Activated CD8-positive, alpha-beta memory T cell treated with anti-CD3 and anti-CD28 coated beads, Interleukin-2, amount 10 ng/mL, durations not matched to agents 7 days and 5 days (primary cell): ENCODE results near the gene ADGRG3. TPM values are rescaled to one million over a fixed set of nuclear protein-coding genes. Genes with fewer than 3 reads are reported as not detected.
"Not testable (repeated sequence)": the region's sequence is repeated elsewhere in the genome, so short reads cannot be mapped to it uniquely, and the experiment has no call there.

ENCODE experiments used
- ATAC-seq: fragments of 150-1000 bp; cut with Tn5 transposase; one replicate; pipeline ENCODE4 v1.10.0; 2021; ENCODE audit warnings: moderate library complexity
- CTCF ChIA-PET: fragments of 350-600 bp; sonication (Branson Sonifier 250); formaldehyde crosslinking; loops from one replicate; lab custom pipeline; 2021; ENCODE audit warnings: antibody characterized with exemption; lab: Charles Lee
- DNase-seq: peaks from one replicate; pipeline ENCODE4 v3.0.0-alpha.2; 2020
- H3K27ac Mint-ChIP-seq: one replicate; pipeline ENCODE4 v1.8.0; 2021; ENCODE audit warnings: mild to moderate bottlenecking, mixed read lengths
- H3K27me3 Mint-ChIP-seq: one replicate; pipeline ENCODE4 v1.8.0; 2021; ENCODE audit warnings: mixed read lengths
- H3K36me3 Mint-ChIP-seq: one replicate; pipeline ENCODE4 v1.8.0; 2021; ENCODE audit warnings: mild to moderate bottlenecking, mixed read lengths
- H3K4me1 Mint-ChIP-seq: one replicate; pipeline ENCODE4 v1.8.0; 2021; ENCODE audit warnings: mixed read lengths
- H3K4me3 Mint-ChIP-seq: one replicate; pipeline ENCODE4 v1.8.0; 2021; ENCODE audit warnings: mild to moderate bottlenecking, moderate library complexity, mixed read lengths
- H3K9me3 Mint-ChIP-seq: one replicate; pipeline ENCODE4 v1.8.0; 2022; ENCODE audit warnings: low read depth, mixed read lengths
- total RNA-seq, 2 experiments: library from RNA; stranded (reverse); gene quantifications; one replicate each; pipeline ENCODE4 v1.2.3, GENCODE V29; 2021

Gene ADGRG3
- total RNA-seq, 2 experiments from 2014 or later, result not detected

- H3K36me3 Mint-ChIP-seq, result no peaks in the 10 kb centered on the region
- CTCF ChIA-PET, result no interaction called here
- no peak for DNase-seq
Measured at GRCh38 chr16:57704905-57705852, 37.1 kb downstream of the ADGRG3 start.

GRCh38 chr16:57706717-57707116 is 38.6 kb downstream of the ADGRG3 start:
- Mint-ChIP-seq H3K4me3 (no peak overlapping the region), H3K4me1 (peaks cover 7% of the 10 kb centered on the region), H3K27ac (no peak overlapping the region), H3K27me3 (peaks cover 25% of the 10 kb centered on the region), H3K36me3 (no peaks in the 10 kb centered on the region), H3K9me3 (no peaks in the 10 kb centered on the region)
- no peak for ATAC-seq
- CTCF ChIA-PET, result no interaction called here
- no peak for DNase-seq

More at GRCh38 chr16:57704905-57705852, 37.1 kb downstream of the ADGRG3 start:
- H3K4me3 Mint-ChIP-seq, result no peak overlapping the region
- peaks cover 12% of the 10 kb centered on the region for H3K27me3 Mint-ChIP-seq
- H3K4me1 Mint-ChIP-seq, result peaks cover 7% of the 10 kb centered on the region
- ATAC-seq, result no peak
- no peak overlapping the region for H3K27ac Mint-ChIP-seq
- H3K9me3 Mint-ChIP-seq, result no peaks in the 10 kb centered on the region

GRCh38 chr16:57707331-57707730 is 39.2 kb downstream of the ADGRG3 start:
- Mint-ChIP-seq H3K27me3 (peaks cover 29% of the 10 kb centered on the region), H3K9me3 (no peaks in the 10 kb centered on the region), H3K27ac (no peak overlapping the region), H3K4me3 (no peak overlapping the region), H3K36me3 (no peaks in the 10 kb centered on the region), H3K4me1 (peaks cover 8% of the 10 kb centered on the region)
- CTCF ChIA-PET, result no interaction called here
- DNase-seq (no peak), ATAC-seq (no peak)

DNA sequence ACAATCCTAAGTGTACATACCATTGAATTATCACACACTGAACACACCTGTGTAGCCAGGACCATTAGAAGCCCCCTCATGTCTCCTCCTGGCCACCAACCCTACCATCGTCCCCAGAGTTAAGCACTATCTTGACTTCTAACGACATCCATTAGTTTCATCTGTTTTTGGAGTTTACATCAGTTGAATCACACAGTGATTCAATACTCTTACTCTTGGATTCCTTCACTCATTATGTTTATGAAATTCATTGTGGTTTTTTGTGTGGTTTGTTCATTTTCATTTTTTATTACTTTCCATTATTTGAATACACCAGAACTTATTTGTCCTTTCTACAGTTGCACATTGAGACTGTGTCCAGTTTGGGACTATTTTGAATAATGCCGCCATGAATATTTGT is 40.1 kb downstream of the ADGRG3 start:
- CTCF ChIA-PET, result interaction anchor here (0.9 kb wide), 1 partner anchor 74 kb away, joined by 3 read pairs; no protein-coding TSS in a partner anchor
- H3K4me1 Mint-ChIP-seq, result peaks cover 8% of the 10 kb centered on the region
- no peak overlapping the region for H3K4me3 Mint-ChIP-seq
- H3K27ac Mint-ChIP-seq, result no peak overlapping the region
- peaks cover 38% of the 10 kb centered on the region for H3K27me3 Mint-ChIP-seq
- H3K36me3 Mint-ChIP-seq, result no peaks in the 10 kb centered on the region
- ATAC-seq, result no peak
- no peaks in the 10 kb centered on the region for H3K9me3 Mint-ChIP-seq
- DNase-seq, result no peak

GRCh38 chr16:57709663-57710062 is 41.6 kb downstream of the ADGRG3 start:
- ATAC-seq (no peak), DNase-seq (no peak)
- H3K27ac Mint-ChIP-seq, result no peak overlapping the region
- H3K4me1 Mint-ChIP-seq, result peaks cover 8% of the 10 kb centered on the region
- no peaks in the 10 kb centered on the region for H3K9me3 Mint-ChIP-seq
- CTCF ChIA-PET, result interaction anchor here (0.6 to 0.7 kb wide), 3 partner anchors 100 to 291 kb away, joined by 3 read pairs; no protein-coding TSS in a partner anchor
- peaks cover 42% of the 10 kb centered on the region for H3K27me3 Mint-ChIP-seq
- no peaks in the 10 kb centered on the region for H3K36me3 Mint-ChIP-seq
- H3K4me3 Mint-ChIP-seq, result no peak overlapping the region

DNA sequence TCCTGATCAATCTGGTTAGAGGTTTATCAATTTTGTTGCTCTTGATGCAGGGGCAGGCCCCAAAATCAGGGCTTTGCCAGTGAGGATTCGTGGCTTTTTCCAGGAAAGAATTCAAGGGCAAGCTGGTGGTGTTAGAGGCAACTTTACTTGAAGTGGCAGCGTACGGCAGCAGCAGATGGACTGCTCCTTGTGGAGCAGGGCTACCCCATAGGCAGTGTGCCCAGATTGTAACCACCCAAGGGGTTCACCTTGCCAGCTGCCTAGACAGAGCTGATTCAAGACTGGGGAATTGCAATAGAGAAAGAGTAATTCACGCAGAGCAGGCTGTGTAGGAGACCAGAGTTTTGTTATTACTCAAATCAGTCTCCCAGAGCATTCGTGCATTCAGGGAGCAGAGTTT is 43.2 kb downstream of the ADGRG3 start:
- H3K27me3 Mint-ChIP-seq, result peaks cover 47% of the 10 kb centered on the region
- no peak overlapping the region for H3K4me3 Mint-ChIP-seq
- H3K27ac Mint-ChIP-seq, result no peak overlapping the region
- CTCF ChIA-PET, result interaction anchor here (1.8 kb wide), 1 partner anchor 135 kb away, joined by 5 read pairs; no protein-coding TSS in a partner anchor
- no peak for DNase-seq
- ATAC-seq, result no peak
- H3K9me3 Mint-ChIP-seq, result no peaks in the 10 kb centered on the region
- peaks cover 8% of the 10 kb centered on the region for H3K4me1 Mint-ChIP-seq
- H3K36me3 Mint-ChIP-seq, result no peaks in the 10 kb centered on the region

DNA sequence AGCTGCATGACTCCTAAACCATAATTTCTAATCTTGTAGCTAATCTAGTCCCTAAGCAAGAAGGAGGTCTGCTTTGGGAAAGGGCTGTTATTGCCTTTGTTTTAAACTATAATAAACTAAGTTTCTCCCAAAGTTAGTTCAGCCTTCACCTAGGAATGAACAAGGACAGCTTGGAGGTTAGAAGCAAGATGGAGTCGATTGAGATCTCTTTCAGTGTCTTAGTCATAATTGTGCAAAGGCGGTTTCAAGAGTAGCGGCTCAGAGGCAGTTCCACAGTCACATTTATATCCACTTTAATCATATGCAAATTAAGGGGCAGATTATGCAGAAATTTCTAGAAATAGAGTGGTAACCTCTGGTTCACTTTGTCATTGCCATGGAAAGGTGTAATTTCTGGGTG is 43.9 kb downstream of the ADGRG3 start:
- no peak overlapping the region for H3K4me3 Mint-ChIP-seq
- CTCF ChIA-PET, result interaction anchor here (1.0 to 1.8 kb wide), 2 partner anchors 23 to 135 kb away, joined by 3 to 5 read pairs; partner anchors contain the start of gene KATNB1
- H3K27ac Mint-ChIP-seq, result no peak overlapping the region
- peaks cover 47% of the 10 kb centered on the region for H3K27me3 Mint-ChIP-seq
- no peaks in the 10 kb centered on the region for H3K9me3 Mint-ChIP-seq
- ATAC-seq (no peak), DNase-seq (no peak)
- no peaks in the 10 kb centered on the region for H3K36me3 Mint-ChIP-seq
- H3K4me1 Mint-ChIP-seq, result peaks cover 8% of the 10 kb centered on the region

GRCh38 chr16:57712569-57712968 is 44.5 kb downstream of the ADGRG3 start:
- CTCF ChIA-PET, result interaction anchor here (1.0 to 1.8 kb wide), 2 partner anchors 23 to 136 kb away, joined by 3 to 5 read pairs; partner anchors contain the start of gene KATNB1
- not testable (repeated sequence) for H3K4me3 Mint-ChIP-seq, H3K9me3 Mint-ChIP-seq, H3K36me3 Mint-ChIP-seq, DNase-seq, ATAC-seq, H3K4me1 Mint-ChIP-seq, H3K27ac Mint-ChIP-seq
- peaks cover 47% of the 10 kb centered on the region for H3K27me3 Mint-ChIP-seq

DNA sequence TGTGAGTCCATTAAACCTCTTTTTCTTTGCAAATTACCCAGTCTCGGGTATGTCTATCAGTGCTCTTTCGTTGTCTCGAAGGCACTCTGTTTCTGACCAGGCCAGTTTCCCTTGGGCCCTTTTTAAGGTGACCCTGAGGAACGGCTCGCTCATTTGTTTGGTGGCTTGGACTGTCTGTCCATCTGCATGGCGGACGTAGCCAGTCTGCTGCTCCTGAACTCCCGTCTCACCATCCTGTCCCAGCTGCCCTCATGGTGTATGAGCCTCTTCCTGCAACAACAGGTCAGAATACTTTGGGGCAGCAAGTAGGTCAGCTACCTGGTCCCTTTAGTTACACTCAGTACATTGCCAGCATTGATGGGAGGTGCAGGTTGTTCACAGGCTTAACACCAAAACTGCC is 45.5 kb downstream of the ADGRG3 start:
- Mint-ChIP-seq H3K9me3 (no peaks in the 10 kb centered on the region), H3K4me3 (no peak overlapping the region), H3K4me1 (peaks cover 1% of the 10 kb centered on the region), H3K36me3 (no peaks in the 10 kb centered on the region), H3K27me3 (peaks cover 41% of the 10 kb centered on the region), H3K27ac (no peak overlapping the region)
- CTCF ChIA-PET, result interaction anchor here (0.6 to 2.2 kb wide), 3 partner anchors 10 to 118 kb away, joined by 3 to 5 read pairs (median 3); no protein-coding TSS in a partner anchor
- ATAC-seq (no peak), DNase-seq (no peak)

- H3K27me3 Mint-ChIP-seq, result peaks cover 41% of the 10 kb centered on the region
- DNase-seq (no peak), ATAC-seq (no peak)
- H3K36me3 Mint-ChIP-seq, result no peaks in the 10 kb centered on the region
- no peak overlapping the region for H3K4me3 Mint-ChIP-seq
- peaks cover 1% of the 10 kb centered on the region for H3K4me1 Mint-ChIP-seq
- H3K27ac Mint-ChIP-seq, result no peak overlapping the region
- no peaks in the 10 kb centered on the region for H3K9me3 Mint-ChIP-seq
- CTCF ChIA-PET, result interaction anchor here (0.6 to 2.2 kb wide), 3 partner anchors 10 to 119 kb away, joined by 3 to 5 read pairs (median 3); no protein-coding TSS in a partner anchor
Measured at GRCh38 chr16:57714047-57714446, 45.9 kb downstream of the ADGRG3 start.

DNA sequence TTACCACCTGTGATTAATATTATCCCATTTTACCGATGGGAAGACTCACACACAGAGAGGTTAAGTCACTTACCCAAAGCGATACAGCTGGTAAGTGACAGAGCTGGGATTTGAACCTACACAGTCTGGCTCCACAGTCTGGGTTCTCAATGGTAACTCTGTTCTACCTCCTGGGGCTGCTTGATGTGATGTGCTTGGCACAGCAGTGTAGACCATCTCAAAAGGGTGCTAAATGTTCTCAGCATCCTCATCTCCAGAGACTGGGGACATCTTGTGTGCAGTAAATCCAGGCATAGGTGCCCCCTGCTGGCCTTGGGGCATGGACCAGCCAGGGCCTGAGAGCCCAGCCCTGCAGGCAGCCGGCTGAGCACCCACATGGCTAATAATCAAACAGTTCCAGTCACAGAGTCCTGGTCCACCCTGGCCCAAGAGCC is 52.1 kb downstream of the ADGRG3 start:
- H3K36me3 Mint-ChIP-seq, result no peaks in the 10 kb centered on the region
- peak; percentile 80 for DNase-seq
- peaks cover 6% of the 10 kb centered on the region for H3K27me3 Mint-ChIP-seq
- H3K9me3 Mint-ChIP-seq, result no peaks in the 10 kb centered on the region
- ATAC-seq, result peak; percentile 93
- CTCF ChIA-PET, result interaction anchor here (0.6 to 4.6 kb wide), 4 partner anchors 28 to 144 kb away, joined by 3 to 17 read pairs (median 4); no protein-coding TSS in a partner anchor
- H3K27ac Mint-ChIP-seq, result no peak overlapping the region
- no peak overlapping the region for H3K4me3 Mint-ChIP-seq
- H3K4me1 Mint-ChIP-seq, result peaks cover 4% of the 10 kb centered on the region

GRCh38 chr16:57721356-57722209 is 53.5 kb downstream of the ADGRG3 start:
- H3K27me3 Mint-ChIP-seq, result peaks cover 2% of the 10 kb centered on the region
- H3K9me3 Mint-ChIP-seq, result no peaks in the 10 kb centered on the region
- no peaks in the 10 kb centered on the region for H3K36me3 Mint-ChIP-seq
- CTCF ChIA-PET, result interaction anchor here (4.6 kb wide), 1 partner anchor 145 kb away, joined by 17 read pairs; no protein-coding TSS in a partner anchor
- no peak for ATAC-seq
- DNase-seq, result no peak
- H3K27ac Mint-ChIP-seq, result no peak overlapping the region
- peaks cover 4% of the 10 kb centered on the region for H3K4me1 Mint-ChIP-seq
- H3K4me3 Mint-ChIP-seq, result no peak overlapping the region

- Mint-ChIP-seq H3K4me1 (peaks cover 4% of the 10 kb centered on the region), H3K27me3 (peaks cover 2% of the 10 kb centered on the region), H3K36me3 (no peaks in the 10 kb centered on the region), H3K9me3 (no peaks in the 10 kb centered on the region), H3K4me3 (no peak overlapping the region), H3K27ac (no peak overlapping the region)
- ATAC-seq (no peak), DNase-seq (no peak)
- CTCF ChIA-PET, result no interaction called here
Measured at GRCh38 chr16:57722210-57722499, 54.0 kb downstream of the ADGRG3 start.
